ENCODE measurements around the gene MYO9B.

DNA sequence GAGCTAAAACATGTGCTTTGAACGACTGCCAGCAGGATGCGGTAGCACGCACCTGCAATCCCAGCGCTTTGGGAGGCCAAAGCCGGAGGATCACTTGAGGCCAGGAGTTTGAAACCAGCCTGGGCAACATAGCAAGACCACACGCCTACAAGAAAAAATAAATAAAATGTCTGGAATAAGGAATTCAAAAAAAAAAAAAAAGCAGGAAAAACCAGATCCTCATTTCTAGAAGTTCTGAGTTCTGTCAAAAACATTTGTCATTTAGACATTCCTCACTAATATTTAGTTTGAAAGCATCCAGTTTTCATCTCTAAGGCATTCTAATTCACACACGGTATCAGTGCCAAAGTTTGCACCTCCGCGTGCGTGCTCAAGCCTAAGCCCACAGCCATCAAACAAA is 102.7 kb downstream of the MYO9B start:
- TF ChIP-seq POLR2A (IDR thresholded peaks at IDR 0.05; ENCODE audit: low read depth, low read length) (no peak), TAF1 (IDR thresholded peaks at IDR 0.05; ENCODE audit: borderline replicate concordance, low read depth, low read length) (no peak)
